ENCODE measurements around the gene ARL3.

ARL3 gene

GRCh38 chr10:102624094-102624493, 90.1 kb downstream of the ARL3 start:
- no peak overlapping the region for H3K27ac ChIP-seq
- no peak for TF ChIP-seq ZFX (IDR thresholded peaks at IDR 0.05; ENCODE audit: borderline replicate concordance)
- TF ChIP-seq, protein P1, sequence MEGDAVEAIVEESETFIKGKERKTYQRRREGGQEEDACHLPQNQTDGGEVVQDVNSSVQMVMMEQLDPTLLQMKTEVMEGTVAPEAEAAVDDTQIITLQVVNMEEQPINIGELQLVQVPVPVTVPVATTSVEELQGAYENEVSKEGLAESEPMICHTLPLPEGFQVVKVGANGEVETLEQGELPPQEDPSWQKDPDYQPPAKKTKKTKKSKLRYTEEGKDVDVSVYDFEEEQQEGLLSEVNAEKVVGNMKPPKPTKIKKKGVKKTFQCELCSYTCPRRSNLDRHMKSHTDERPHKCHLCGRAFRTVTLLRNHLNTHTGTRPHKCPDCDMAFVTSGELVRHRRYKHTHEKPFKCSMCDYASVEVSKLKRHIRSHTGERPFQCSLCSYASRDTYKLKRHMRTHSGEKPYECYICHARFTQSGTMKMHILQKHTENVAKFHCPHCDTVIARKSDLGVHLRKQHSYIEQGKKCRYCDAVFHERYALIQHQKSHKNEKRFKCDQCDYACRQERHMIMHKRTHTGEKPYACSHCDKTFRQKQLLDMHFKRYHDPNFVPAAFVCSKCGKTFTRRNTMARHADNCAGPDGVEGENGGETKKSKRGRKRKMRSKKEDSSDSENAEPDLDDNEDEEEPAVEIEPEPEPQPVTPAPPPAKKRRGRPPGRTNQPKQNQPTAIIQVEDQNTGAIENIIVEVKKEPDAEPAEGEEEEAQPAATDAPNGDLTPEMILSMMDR (IDR thresholded peaks at IDR 0.05) = no peak
